Karpas-422 (cell line): Measurements from ENCODE around the gene GLRX5. TPM values are rescaled to one million over a fixed set of nuclear protein-coding genes. Genes with fewer than 3 reads are reported as not detected.

Experiments
- DNase-seq: peaks from one replicate; pipeline ENCODE4 v3.0.0-alpha.2; 2015
- H2AFZ ChIP-seq: fragments of 200-600 bp; sonication (generic); 2 replicates; pipeline ENCODE4 v1.6.1; 2014; ENCODE audit warnings: antibody characterized with exemption, low read length, mixed read lengths
- H3K27ac ChIP-seq: fragments of 200-600 bp; sonication (generic); 2 replicates; pipeline ENCODE4 v1.5.1; 2014; ENCODE audit warnings: mild to moderate bottlenecking, low read length, moderate library complexity
- H3K27me3 ChIP-seq: fragments of 200-600 bp; sonication (generic); 2 replicates; pipeline ENCODE4 v1.6.1; 2014; ENCODE audit warnings: low read length, mixed read lengths
- H3K36me3 ChIP-seq: fragments of 200-600 bp; sonication (generic); 2 replicates; pipeline ENCODE4 v1.6.1; 2014; ENCODE audit warnings: low read length, mixed read lengths; ENCODE audit not compliant: insufficient read depth
- H3K4me1 ChIP-seq: fragments of 200-600 bp; sonication (generic); 2 replicates; pipeline ENCODE4 v1.6.1; 2014; ENCODE audit warnings: mild to moderate bottlenecking, low read length, mixed read lengths
- H3K4me2 ChIP-seq: fragments of 200-600 bp; sonication (generic); 2 replicates; pipeline ENCODE4 v1.6.1; 2014; ENCODE audit warnings: low read length, low read depth, mild to moderate bottlenecking; ENCODE audit not compliant: poor library complexity, severe bottlenecking
- H3K4me3 ChIP-seq: fragments of 200-600 bp; sonication (generic); 2 replicates; pipeline ENCODE4 v1.5.1; 2014; ENCODE audit warnings: mild to moderate bottlenecking, antibody characterized with exemption, low read length, mixed read lengths
- H3K79me2 ChIP-seq: fragments of 200-600 bp; sonication (generic); 2 replicates; pipeline ENCODE4 v1.6.1; 2014; ENCODE audit warnings: mild to moderate bottlenecking, low read length, mixed read lengths
- H3K9ac ChIP-seq: fragments of 200-600 bp; sonication (generic); 2 replicates; pipeline ENCODE4 v1.6.0; 2014; ENCODE audit warnings: low read length
- H3K9me2 ChIP-seq: fragments of 200-600 bp; sonication (generic), shearing (Covaris generic); replicated peaks from 2 replicates; pipeline ENCODE4 v1.6.0; 2014; ENCODE audit warnings: mild to moderate bottlenecking, low read length, moderate library complexity; ENCODE audit not compliant: insufficient read depth
- H3K9me3 ChIP-seq: fragments of 300-700, 200-600 bp; sonication (generic); 2 replicates; pipeline ENCODE4 v1.6.1; 2014; ENCODE audit warnings: low read length, mixed read lengths
- H4K20me1 ChIP-seq: fragments of 200-600 bp; sonication (generic); 2 replicates; pipeline ENCODE4 v1.6.1; 2014; ENCODE audit warnings: mild to moderate bottlenecking, antibody characterized with exemption, low read length, low read depth; ENCODE audit not compliant: insufficient read depth
- total RNA-seq: library from RNA; depleted of rRNA; stranded (reverse); fragments of >200 nt; shearing (Covaris generic); gene quantifications from 2 replicates; pipeline ENCODE4 v1.2.3, GENCODE V29; 2014; ENCODE audit warnings: low replicate concordance

The GLRX5 gene
- total RNA-seq, 1 experiment from 2014 or later: 74.6 TPM

DNA sequence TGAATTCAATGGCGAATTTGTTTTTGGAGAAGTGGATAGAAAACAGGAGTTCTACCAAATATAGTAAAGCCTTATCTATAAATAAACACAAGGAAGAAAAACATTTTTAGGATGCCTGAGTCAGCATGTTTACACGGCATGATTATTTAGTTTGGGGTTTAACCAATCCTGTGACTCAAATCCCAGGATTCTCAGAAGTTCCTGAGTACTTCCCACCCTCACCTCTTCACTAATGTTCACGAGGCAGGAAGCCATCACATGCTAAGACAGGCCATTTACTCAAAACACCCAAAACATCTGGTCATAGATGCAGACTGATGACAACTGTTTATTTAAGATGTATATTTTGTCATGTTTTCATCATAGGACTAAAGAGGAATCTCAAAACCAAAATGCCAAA lies 3.4 kb upstream of the GLRX5 start:
- peak overlapping the region; percentile 80 for H3K4me2 ChIP-seq

DNA sequence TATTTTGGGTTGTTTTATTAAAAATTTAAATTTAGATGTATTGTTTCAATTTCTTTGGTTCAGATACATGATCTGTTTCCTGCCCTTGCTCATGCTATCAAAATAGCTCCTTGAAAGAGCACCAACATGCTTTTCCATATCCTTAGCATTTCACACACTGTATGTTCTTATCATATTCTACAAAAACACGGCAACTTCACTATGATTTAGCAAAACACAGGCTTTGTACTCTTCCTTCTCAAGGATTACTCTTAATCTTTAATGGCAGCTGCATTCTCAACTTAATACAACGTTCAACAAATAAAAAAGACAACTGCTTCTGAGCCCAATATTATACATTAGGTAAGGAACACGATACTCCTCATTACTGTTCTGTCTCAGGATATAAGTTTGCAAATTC lies 2.9 kb upstream of the GLRX5 start:
- Histone ChIP-seq H3K27me3 (no peaks in the 10 kb centered on the region), H3K4me3 (peak overlapping the region; percentile 77), H3K9ac (peak overlapping the region; percentile 88), H3K9me3 (no peaks in the 10 kb centered on the region), H2AFZ (no peak overlapping the region), H3K27ac (no peak overlapping the region), H3K4me1 (peaks cover 36% of the 10 kb centered on the region), H3K79me2 (peaks cover 48% of the 10 kb centered on the region), H3K36me3 (peaks cover 12% of the 10 kb centered on the region), H3K9me2 (no peaks in the 10 kb centered on the region), H3K4me2 (peak overlapping the region; percentile 80), H4K20me1 (peaks cover 25% of the 10 kb centered on the region)
- DNase-seq: no peak

More for the DNA sequence above, 3.4 kb upstream of the GLRX5 start:
- H3K4me1 ChIP-seq: peaks cover 31% of the 10 kb centered on the region
- H3K9ac ChIP-seq: 0 out of 2 replicates have a peak overlapping the region, but pooled peaks have one; percentile 88
- peaks cover 20% of the 10 kb centered on the region for H4K20me1 ChIP-seq
- H3K27ac ChIP-seq: no peak overlapping the region
- H3K79me2 ChIP-seq: peaks cover 43% of the 10 kb centered on the region
- H3K9me2 ChIP-seq: no peaks in the 10 kb centered on the region
- no peaks in the 10 kb centered on the region for H3K27me3 ChIP-seq
- peaks cover 12% of the 10 kb centered on the region for H3K36me3 ChIP-seq
- no peak for DNase-seq
- no peak overlapping the region for H2AFZ ChIP-seq
- H3K4me3 ChIP-seq: no peak overlapping the region
- H3K9me3 ChIP-seq: no peaks in the 10 kb centered on the region

GRCh38 chr14:95533391-95533821 lies 1.4 kb upstream of the GLRX5 start:
- Histone ChIP-seq H3K9me2 (no peaks in the 10 kb centered on the region), H3K4me3 (peak overlapping the region; percentile 77), H3K27me3 (no peaks in the 10 kb centered on the region), H2AFZ (no peak overlapping the region), H3K4me1 (peaks cover 44% of the 10 kb centered on the region), H3K79me2 (peaks cover 63% of the 10 kb centered on the region), H3K36me3 (peaks cover 12% of the 10 kb centered on the region), H3K4me2 (peak overlapping the region; percentile 80), H3K27ac (peak overlapping the region; percentile 81), H4K20me1 (peaks cover 27% of the 10 kb centered on the region), H3K9ac (peak overlapping the region; percentile 88), H3K9me3 (no peaks in the 10 kb centered on the region)
- DNase-seq: peak; percentile 73

DNA sequence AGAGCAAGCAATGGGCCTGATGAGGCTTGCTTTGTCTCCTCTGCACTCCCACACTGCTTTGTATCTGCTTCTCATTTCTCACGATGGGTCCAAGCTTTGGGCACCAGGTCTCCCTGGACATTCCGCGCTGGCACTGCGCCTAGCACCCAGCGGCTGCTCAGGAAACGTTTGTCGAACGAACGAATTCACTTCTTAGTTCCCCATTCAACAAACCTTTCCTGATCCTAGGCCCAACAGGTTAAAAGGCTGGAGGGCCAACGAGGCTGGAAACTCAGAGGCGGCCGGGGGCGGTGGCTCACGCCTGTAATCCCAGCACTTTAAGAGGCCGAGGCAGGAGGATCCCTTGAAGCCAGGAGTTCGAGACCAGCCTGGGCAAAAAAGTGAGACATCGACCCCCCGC lies 1.0 kb upstream of the GLRX5 start:
- H3K4me2 ChIP-seq: peak overlapping the region; percentile 80
- no peak overlapping the region; the same call in 1 of the 2 replicates for H2AFZ ChIP-seq
- peaks cover 67% of the 10 kb centered on the region for H3K79me2 ChIP-seq
- H3K4me1 ChIP-seq: peaks cover 47% of the 10 kb centered on the region
- no peaks in the 10 kb centered on the region for H3K9me2 ChIP-seq
- H3K36me3 ChIP-seq: peaks cover 12% of the 10 kb centered on the region
- peaks cover 31% of the 10 kb centered on the region for H4K20me1 ChIP-seq
- no peaks in the 10 kb centered on the region for H3K27me3 ChIP-seq
- H3K4me3 ChIP-seq: peak overlapping the region; percentile 77
- peak; percentile 73 for DNase-seq
- peak overlapping the region; percentile 88 for H3K9ac ChIP-seq
- H3K27ac ChIP-seq: peak overlapping the region; percentile 81
- no peaks in the 10 kb centered on the region for H3K9me3 ChIP-seq

GRCh38 chr14:95535226-95536021 lies 574 bp downstream of the GLRX5 start:
- peak overlapping the region; percentile 32; the same call in 1 of the 2 replicates for H3K27ac ChIP-seq
- H3K27me3 ChIP-seq: no peaks in the 10 kb centered on the region
- peak overlapping the region; percentile 92 for H3K4me3 ChIP-seq
- peak; percentile 73 for DNase-seq
- H3K9me2 ChIP-seq: no peaks in the 10 kb centered on the region
- peaks cover 81% of the 10 kb centered on the region for H3K79me2 ChIP-seq
- peaks cover 12% of the 10 kb centered on the region for H3K36me3 ChIP-seq
- peaks cover 41% of the 10 kb centered on the region for H4K20me1 ChIP-seq
- peak overlapping the region; percentile 81 for H3K4me2 ChIP-seq
- H3K9ac ChIP-seq: peak overlapping the region; percentile 92
- H3K9me3 ChIP-seq: no peaks in the 10 kb centered on the region
- H3K4me1 ChIP-seq: peaks cover 54% of the 10 kb centered on the region
- H2AFZ ChIP-seq: no peak overlapping the region

- H3K4me3 ChIP-seq: peak overlapping the region; percentile 92
- H3K4me1 ChIP-seq: peaks cover 54% of the 10 kb centered on the region
- H3K27me3 ChIP-seq: no peaks in the 10 kb centered on the region
Observed at GRCh38 chr14:95536036-95536593, 1.3 kb downstream of the GLRX5 start.

GRCh38 chr14:95536671-95537070 lies 1.8 kb downstream of the GLRX5 start:
- Histone ChIP-seq H3K4me3 (peak overlapping the region; percentile 92), H2AFZ (no peak overlapping the region)

More at GRCh38 chr14:95536036-95536593, 1.3 kb downstream of the GLRX5 start:
- Histone ChIP-seq H3K27ac (no peak overlapping the region), H3K9ac (peak overlapping the region; percentile 92), H3K36me3 (peaks cover 12% of the 10 kb centered on the region), H3K9me2 (no peaks in the 10 kb centered on the region), H3K4me2 (peak overlapping the region; percentile 81), H3K9me3 (no peaks in the 10 kb centered on the region), H4K20me1 (peaks cover 46% of the 10 kb centered on the region), H3K79me2 (peaks cover 88% of the 10 kb centered on the region), H2AFZ (no peak overlapping the region)
- no peak for DNase-seq

More at GRCh38 chr14:95536671-95537070, 1.8 kb downstream of the GLRX5 start:
- H3K27me3 ChIP-seq: no peaks in the 10 kb centered on the region
- peaks cover 7% of the 10 kb centered on the region for H3K36me3 ChIP-seq
- H3K4me2 ChIP-seq: peak overlapping the region; percentile 81
- no peak for DNase-seq
- H3K79me2 ChIP-seq: peaks cover 90% of the 10 kb centered on the region
- peaks cover 51% of the 10 kb centered on the region for H3K4me1 ChIP-seq
- H3K9ac ChIP-seq: peak overlapping the region; percentile 92
- H3K9me2 ChIP-seq: no peaks in the 10 kb centered on the region
- H4K20me1 ChIP-seq: peaks cover 42% of the 10 kb centered on the region
- H3K27ac ChIP-seq: no peak overlapping the region
- H3K9me3 ChIP-seq: no peaks in the 10 kb centered on the region
